Activated CD8-positive, alpha-beta T cell treated with anti-CD3 and anti-CD28 coated beads for 36 hours (primary cell): ENCODE results near the gene BAX. TPM values are rescaled to one million over a fixed set of nuclear protein-coding genes. Genes with fewer than 3 reads are reported as not detected.
A peak's percentile ranks its signal among the peaks of the same experiment; 100 is the strongest.

Experiments
- ATAC-seq: fragments of 200-7000 bp; cut with Tn5 transposase; one replicate; pipeline ENCODE4 v1.10.0; 2021; ENCODE audit warnings: mild to moderate bottlenecking, moderate library complexity
- CTCF ChIA-PET: fragments of 350-600 bp; sonication (Branson Sonifier 250); formaldehyde crosslinking; loops from one replicate; lab custom pipeline; 2021; ENCODE audit warnings: antibody characterized with exemption; lab: Charles Lee
- POLR2A ChIA-PET: fragments of 350-600 bp; sonication (Branson Sonifier 250); formaldehyde crosslinking; loops from one replicate; lab custom pipeline; 2021; ENCODE audit warnings: antibody characterized with exemption; lab: Charles Lee
- DNase-seq: peaks from one replicate; pipeline ENCODE4 v3.0.0-alpha.2; 2020
- H3K27ac Mint-ChIP-seq: one replicate; pipeline ENCODE4 v1.8.0; 2021; ENCODE audit warnings: mild to moderate bottlenecking, mixed read lengths
- H3K27me3 Mint-ChIP-seq: one replicate; pipeline ENCODE4 v1.8.0; 2021; ENCODE audit warnings: mixed read lengths
- H3K36me3 Mint-ChIP-seq: one replicate; pipeline ENCODE4 v1.8.0; 2021; ENCODE audit warnings: low read depth, mixed read lengths
- H3K4me1 Mint-ChIP-seq: one replicate; pipeline ENCODE4 v1.8.0; 2021; ENCODE audit warnings: low read depth, mixed read lengths
- H3K4me3 Mint-ChIP-seq: one replicate; pipeline ENCODE4 v1.8.0; 2021; ENCODE audit warnings: mild to moderate bottlenecking, moderate library complexity, mixed read lengths
- H3K9me3 Mint-ChIP-seq: one replicate; pipeline ENCODE4 v1.8.0; 2021; ENCODE audit warnings: mixed read lengths
- intact Hi-C: fragments of 100-400 bp; cut with micrococcal nuclease; formaldehyde crosslinking; loops from one replicate; pipeline ENCODE4 v1.10.0; 2022
- total RNA-seq, 2 experiments: library from RNA; stranded (reverse); gene quantifications; one replicate each; pipeline ENCODE4 v1.2.3, GENCODE V29; 2021
- TF ChIP-seq, protein P1 (sequence below): fragments of 200-600 bp; IDR thresholded peaks from one replicate; pipeline ENCODE4 v1.8.0; 2022; ENCODE audit warnings: antibody characterized with exemption, mild to moderate bottlenecking

Gene BAX
- total RNA-seq, 2 experiments from 2014 or later, result 182 to 189 TPM

DNA sequence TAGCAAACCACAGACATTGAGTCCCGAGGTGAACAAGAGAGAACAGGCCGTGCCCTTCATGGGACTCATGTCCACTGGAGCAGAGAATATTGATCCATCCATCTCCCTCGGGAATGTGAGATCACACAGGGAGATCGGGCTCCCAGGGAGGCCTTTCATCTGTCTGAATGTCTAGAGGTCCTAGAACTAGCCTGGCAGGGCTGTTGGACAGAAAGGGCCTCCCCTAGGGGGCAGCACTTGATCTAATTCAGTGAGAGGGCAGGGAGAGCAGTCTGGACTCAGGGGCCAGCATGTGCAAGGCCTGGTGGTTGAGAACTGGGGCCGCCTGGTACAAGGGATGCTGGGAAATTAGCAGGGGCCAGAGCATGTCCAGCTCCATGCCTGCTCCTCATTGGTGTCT is 43.3 kb downstream of the BAX start:
- Mint-ChIP-seq H3K36me3 (peaks cover 29% of the 10 kb centered on the region), H3K4me3 (no peak overlapping the region), H3K9me3 (no peaks in the 10 kb centered on the region), H3K4me1 (peaks cover 32% of the 10 kb centered on the region), H3K27ac (no peak overlapping the region), H3K27me3 (no peaks in the 10 kb centered on the region)
- ChIA-PET POLR2A (interaction anchor here (0.6 to 2.1 kb wide), 3 partner anchors 21 to 142 kb away, joined by 3 to 4 read pairs (median 3); no protein-coding TSS in a partner anchor), CTCF (interaction anchor here (0.5 to 1.7 kb wide), 14 partner anchors 9 to 97 kb away, joined by 3 to 6 read pairs (median 4); partner anchors contain the start of gene CGB7)
- ATAC-seq, result no peak
- DNase-seq, result peak; percentile 79
- TF ChIP-seq, protein P1, sequence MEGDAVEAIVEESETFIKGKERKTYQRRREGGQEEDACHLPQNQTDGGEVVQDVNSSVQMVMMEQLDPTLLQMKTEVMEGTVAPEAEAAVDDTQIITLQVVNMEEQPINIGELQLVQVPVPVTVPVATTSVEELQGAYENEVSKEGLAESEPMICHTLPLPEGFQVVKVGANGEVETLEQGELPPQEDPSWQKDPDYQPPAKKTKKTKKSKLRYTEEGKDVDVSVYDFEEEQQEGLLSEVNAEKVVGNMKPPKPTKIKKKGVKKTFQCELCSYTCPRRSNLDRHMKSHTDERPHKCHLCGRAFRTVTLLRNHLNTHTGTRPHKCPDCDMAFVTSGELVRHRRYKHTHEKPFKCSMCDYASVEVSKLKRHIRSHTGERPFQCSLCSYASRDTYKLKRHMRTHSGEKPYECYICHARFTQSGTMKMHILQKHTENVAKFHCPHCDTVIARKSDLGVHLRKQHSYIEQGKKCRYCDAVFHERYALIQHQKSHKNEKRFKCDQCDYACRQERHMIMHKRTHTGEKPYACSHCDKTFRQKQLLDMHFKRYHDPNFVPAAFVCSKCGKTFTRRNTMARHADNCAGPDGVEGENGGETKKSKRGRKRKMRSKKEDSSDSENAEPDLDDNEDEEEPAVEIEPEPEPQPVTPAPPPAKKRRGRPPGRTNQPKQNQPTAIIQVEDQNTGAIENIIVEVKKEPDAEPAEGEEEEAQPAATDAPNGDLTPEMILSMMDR, result peak; percentile 69
- intact Hi-C loops, result no loop called here

DNA sequence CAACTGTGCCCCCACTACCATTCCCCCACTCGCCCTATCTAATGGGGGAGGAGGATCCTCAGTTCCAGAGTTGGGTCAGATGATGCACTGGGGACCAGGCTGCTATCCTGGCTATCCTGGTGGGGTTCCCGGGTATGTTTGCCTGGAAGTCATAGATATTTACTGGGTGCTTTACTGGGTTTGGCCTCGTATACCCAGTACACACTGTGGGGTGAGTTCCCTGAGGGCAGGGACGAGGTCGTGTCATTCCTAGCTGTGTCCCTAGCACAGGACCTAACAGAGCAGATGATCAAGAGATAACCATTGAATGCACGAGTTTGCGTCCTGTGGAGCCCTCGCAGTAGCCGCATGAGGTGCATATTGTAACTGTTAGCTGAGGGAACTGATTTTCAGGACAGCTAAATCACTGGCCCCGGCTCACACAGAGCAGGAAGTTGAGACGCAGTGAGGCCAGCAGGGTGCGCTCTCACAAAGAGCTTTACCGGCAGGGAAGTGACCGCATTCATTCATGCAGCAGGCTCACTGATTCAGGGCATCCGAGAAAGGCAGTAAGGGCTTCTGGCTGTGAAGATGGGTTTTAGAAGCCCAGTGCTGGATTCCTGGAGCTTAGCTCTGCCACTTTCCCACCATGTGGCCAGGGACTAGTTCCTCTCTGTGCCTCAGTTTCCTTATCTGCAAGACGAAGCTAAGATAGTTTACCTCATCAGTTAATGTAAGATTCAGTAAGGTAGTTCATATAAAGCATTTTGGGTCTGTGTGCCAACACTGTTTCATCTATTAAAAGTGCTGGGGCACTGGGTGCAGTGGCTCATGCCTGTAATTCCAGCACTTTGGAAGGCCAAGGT is 45.0 kb downstream of the BAX start:
- ATAC-seq, result peak; percentile 87
- DNase-seq, result peak; percentile 77
- Mint-ChIP-seq H3K9me3 (no peaks in the 10 kb centered on the region), H3K4me3 (no peak overlapping the region), H3K27ac (no peak overlapping the region), H3K27me3 (no peaks in the 10 kb centered on the region), H3K36me3 (peaks cover 35% of the 10 kb centered on the region), H3K4me1 (peaks cover 25% of the 10 kb centered on the region)
- ChIA-PET CTCF (interaction anchor here (0.7 to 2.0 kb wide), 18 partner anchors 8 to 227 kb away, joined by 3 to 11 read pairs (median 5); a partner anchor contains a TSS), POLR2A (interaction anchor here (0.8 kb wide), 2 partner anchors 93 to 147 kb away, joined by 4 to 5 read pairs; no protein-coding TSS in a partner anchor)
- TF ChIP-seq, protein P1, result peak; percentile 57
- intact Hi-C loops, result no loop called here

DNA sequence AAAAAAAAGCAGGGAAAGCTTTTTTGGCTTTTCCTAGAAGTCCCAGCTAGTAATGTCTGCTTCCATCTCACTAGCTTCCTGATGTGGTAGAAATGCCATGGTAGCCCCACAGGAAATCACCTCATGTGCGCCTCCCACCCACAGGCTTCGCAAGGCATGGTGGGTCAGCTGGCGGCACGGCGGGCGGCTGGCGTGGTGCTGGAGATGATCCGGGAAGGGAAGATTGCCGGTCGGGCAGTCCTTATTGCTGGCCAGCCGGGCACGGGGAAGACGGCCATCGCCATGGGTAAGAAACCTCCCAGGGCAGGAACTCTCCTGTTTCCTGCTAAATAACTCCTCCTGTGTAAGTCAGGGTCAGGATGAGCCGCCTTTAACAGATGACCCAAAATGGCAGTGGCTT is 49.5 kb downstream of the BAX start:
- H3K27me3 Mint-ChIP-seq, result no peaks in the 10 kb centered on the region
- no peaks in the 10 kb centered on the region for H3K9me3 Mint-ChIP-seq
- intact Hi-C loops, result no loop called here
- no peak overlapping the region for H3K27ac Mint-ChIP-seq
- ATAC-seq (no peak), DNase-seq (no peak)
- CTCF ChIA-PET, result interaction anchor here (1.8 kb wide), 1 partner anchor 11 kb away, joined by 6 read pairs; the partner anchor contains the start of genes GYS1 and RUVBL2
- POLR2A ChIA-PET, result no interaction called here
- H3K4me3 Mint-ChIP-seq, result no peak overlapping the region
- H3K36me3 Mint-ChIP-seq, result peaks cover 33% of the 10 kb centered on the region
- TF ChIP-seq, protein P1, result no peak
- H3K4me1 Mint-ChIP-seq, result peaks cover 6% of the 10 kb centered on the region

DNA sequence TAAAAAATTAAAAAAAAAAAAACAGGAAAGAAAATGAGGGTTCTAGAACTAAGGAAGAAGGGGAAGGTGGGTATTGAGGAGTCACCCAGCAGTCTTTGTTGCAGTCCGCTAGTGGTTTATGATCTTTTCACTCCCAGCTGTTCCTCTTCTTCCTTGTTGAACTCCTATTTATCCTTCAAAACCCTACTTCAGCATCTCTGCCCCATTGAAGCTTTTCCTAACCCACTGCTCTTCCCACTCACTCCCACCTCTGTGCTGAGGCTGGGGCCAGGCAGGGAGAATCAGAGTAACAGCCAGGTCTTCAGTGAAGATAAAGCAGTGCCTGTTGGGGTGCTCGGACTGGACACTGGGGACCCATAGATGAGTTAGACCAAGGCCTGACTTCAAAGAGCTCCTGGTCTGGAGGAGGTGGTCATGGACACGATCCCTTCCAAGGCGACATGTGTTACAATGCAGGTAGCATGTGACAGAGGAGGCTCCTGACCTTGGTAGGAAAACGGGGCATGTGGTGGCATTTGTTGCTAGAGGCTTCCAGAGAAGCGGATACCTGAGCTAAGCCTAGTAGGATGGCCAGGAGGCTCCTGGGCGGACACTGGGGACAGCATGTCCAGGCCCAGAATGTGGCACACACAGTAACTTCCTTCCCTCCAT is 50.4 kb downstream of the BAX start:
- ATAC-seq (no peak), DNase-seq (no peak)
- POLR2A ChIA-PET, result interaction anchor here (1.3 to 2.1 kb wide), 2 partner anchors 11 to 12 kb away, joined by 4 to 8 read pairs; partner anchors contain the start of genes LHB and RUVBL2
- CTCF ChIA-PET, result interaction anchor here (1.8 to 2.2 kb wide), 2 partner anchors 12 to 35 kb away, joined by 6 to 7 read pairs; partner anchors contain the start of genes GYS1 and RUVBL2
- no peak overlapping the region for H3K27ac Mint-ChIP-seq
- intact Hi-C loops, result no loop called here
- TF ChIP-seq, protein P1, result no peak
- no peaks in the 10 kb centered on the region for H3K9me3 Mint-ChIP-seq
- H3K4me1 Mint-ChIP-seq, result no peaks in the 10 kb centered on the region
- H3K27me3 Mint-ChIP-seq, result no peaks in the 10 kb centered on the region
- peaks cover 25% of the 10 kb centered on the region for H3K36me3 Mint-ChIP-seq
- H3K4me3 Mint-ChIP-seq, result no peak overlapping the region
